ENCODE data around the gene AXIN1.

The AXIN1 gene

GRCh38 chr16:239948-240277, 112.6 kb downstream of the AXIN1 start:
- CTCF ChIA-PET, result no interaction called here
- no peak for DNase-seq (ENCODE audit: low spot score)
- TF ChIP-seq CTCF (conservative IDR thresholded peaks at IDR 0.05; ENCODE audit: low read depth), result no peak
- H3K27ac ChIP-seq, result no peak overlapping the region
- POLR2A ChIA-PET (ENCODE audit: low non-redundant PET), result no interaction called here

Data from RWPE1 (cell line).